Uterus (tissue), 2 donors: ENCODE data around the gene COPS7A.

Source experiments
- CTCF ChIP-seq, 4 experiments: fragments of 200-600 bp in 2 of 4; fragments of 450-650 bp in 2 of 4; sonication (generic) in 2 of 4; IDR thresholded peaks; one replicate each; pipeline ENCODE4 v1.5.1; 2016 to 2019; ENCODE audit warnings: antibody characterized with exemption in 4 of 4, mild to moderate bottlenecking in 2 of 4, moderate library complexity in 1 of 4
- POLR2A ChIP-seq, 2 donors: fragments of 450-650 bp; IDR thresholded peaks; one replicate each; pipeline ENCODE4 v1.6.1; 2016; ENCODE audit warnings: antibody characterized with exemption in 2 of 2, mild to moderate bottlenecking in 1 of 2, moderate library complexity in 1 of 2

- TF ChIP-seq POLR2A (IDR thresholded peaks at IDR 0.05), result no peak
- TF ChIP-seq CTCF (IDR thresholded peaks at IDR 0.05), result no peak
Observed at GRCh38 chr12:6697584-6698351, 26.1 kb upstream of the COPS7A start.
